Epidermal melanocyte (primary cell): ENCODE measurements around the gene CKS2.
"Not testable (repeated sequence)": the region's sequence is repeated elsewhere in the genome, so short reads cannot be mapped to it uniquely, and the experiment has no call there.

Source experiments
- DNase-seq: peaks from one replicate; pipeline ENCODE4 v3.0.0; 2011; ENCODE audit warnings: low spot score; ENCODE audit not compliant: insufficient read length

Gene CKS2

GRCh38 chr9:89309608-89310474 lies 1.2 kb upstream of the CKS2 start:
- no peak for DNase-seq

- no peak for DNase-seq
Observed at GRCh38 chr9:89311346-89312221, 589 bp downstream of the CKS2 start.

GRCh38 chr9:89312222-89312571 lies 1.2 kb downstream of the CKS2 start:
- no peak for DNase-seq

- no peak for DNase-seq
Observed at GRCh38 chr9:89313842-89314241, 2.8 kb downstream of the CKS2 start.

- no peak for DNase-seq
Observed at GRCh38 chr9:89314955-89315354, 4.0 kb downstream of the CKS2 start.

- no peak for DNase-seq
Observed at GRCh38 chr9:89315482-89315881, 4.5 kb downstream of the CKS2 start.

GRCh38 chr9:89317282-89317681 lies 6.3 kb downstream of the CKS2 start:
- DNase-seq: no peak

- DNase-seq: peak; percentile 84
Observed at GRCh38 chr9:89318123-89319014, 7.4 kb downstream of the CKS2 start, which contains the start of gene SECISBP2. TSS of gene SECISBP2 (plus strand) at chr9:89318500. CDS start at chr9:89318577, 77 bp downstream.

- no peak for DNase-seq
Observed at GRCh38 chr9:89319015-89319905, 8.3 kb downstream of the CKS2 start.

- DNase-seq: no peak
Observed at GRCh38 chr9:89323390-89323789, 12.4 kb downstream of the CKS2 start.

- DNase-seq: no peak
Observed at GRCh38 chr9:89325733-89326132, 14.7 kb downstream of the CKS2 start.

- no peak for DNase-seq
Observed at GRCh38 chr9:89328064-89328463, 17.1 kb downstream of the CKS2 start.

- no peak for DNase-seq
Observed at GRCh38 chr9:89329917-89330316, 18.9 kb downstream of the CKS2 start.

GRCh38 chr9:89330513-89330912 lies 19.5 kb downstream of the CKS2 start:
- no peak for DNase-seq

- no peak for DNase-seq
Observed at GRCh38 chr9:89339807-89340206, 28.8 kb downstream of the CKS2 start.

- no peak for DNase-seq
Observed at GRCh38 chr9:89340332-89340731, 29.3 kb downstream of the CKS2 start.

- DNase-seq: no peak
Observed at GRCh38 chr9:89342213-89342612, 31.2 kb downstream of the CKS2 start.

- DNase-seq: no peak
Observed at GRCh38 chr9:89342948-89343347, 32.0 kb downstream of the CKS2 start.

- not testable (repeated sequence) for DNase-seq
Observed at GRCh38 chr9:89343812-89344211, 32.8 kb downstream of the CKS2 start.

- DNase-seq: no peak
Observed at GRCh38 chr9:89345476-89345875, 34.5 kb downstream of the CKS2 start.
